8988T (cell line): ENCODE data around the gene CACNA1C.

Source experiments
- DNase-seq: peaks from one replicate; pipeline ENCODE4 v3.0.0; 2011

Gene CACNA1C

GRCh38 chr12:2541631-2542204 lies 488.9 kb downstream of the CACNA1C start:
- DNase-seq = no peak

- no peak for DNase-seq
Measured at GRCh38 chr12:2543801-2544200, 491.0 kb downstream of the CACNA1C start.

GRCh38 chr12:2544230-2544629 lies 491.4 kb downstream of the CACNA1C start:
- DNase-seq = no peak

- no peak for DNase-seq
Measured at GRCh38 chr12:2547273-2548044, 494.7 kb downstream of the CACNA1C start.

GRCh38 chr12:2548081-2548480 lies 495.3 kb downstream of the CACNA1C start:
- DNase-seq = no peak

- DNase-seq = no peak
Measured at GRCh38 chr12:2550561-2551411, 498.0 kb downstream of the CACNA1C start.

GRCh38 chr12:2551412-2551900 lies 498.7 kb downstream of the CACNA1C start:
- no peak for DNase-seq

GRCh38 chr12:2552000-2552756 lies 499.4 kb downstream of the CACNA1C start:
- no peak for DNase-seq

- DNase-seq = no peak
Measured at GRCh38 chr12:2553388-2554126, 500.8 kb downstream of the CACNA1C start.

- DNase-seq = no peak
Measured at GRCh38 chr12:2555487-2556082, 502.8 kb downstream of the CACNA1C start.

GRCh38 chr12:2557597-2557996 lies 504.8 kb downstream of the CACNA1C start:
- DNase-seq = no peak

GRCh38 chr12:2559931-2560330 lies 507.1 kb downstream of the CACNA1C start:
- DNase-seq = no peak

- DNase-seq = no peak
Measured at GRCh38 chr12:2560356-2560755, 507.6 kb downstream of the CACNA1C start.

- DNase-seq = no peak
Measured at GRCh38 chr12:2561367-2561766, 508.6 kb downstream of the CACNA1C start.

- no peak for DNase-seq
Measured at GRCh38 chr12:2562400-2562799, 509.6 kb downstream of the CACNA1C start.

GRCh38 chr12:2563709-2564108 lies 510.9 kb downstream of the CACNA1C start:
- DNase-seq = no peak

GRCh38 chr12:2566161-2566560 lies 513.4 kb downstream of the CACNA1C start:
- DNase-seq = no peak

- no peak for DNase-seq
Measured at GRCh38 chr12:2567711-2568110, 514.9 kb downstream of the CACNA1C start.

- no peak for DNase-seq
Measured at GRCh38 chr12:2570562-2570961, 517.8 kb downstream of the CACNA1C start.

GRCh38 chr12:2574355-2574935 lies 521.7 kb downstream of the CACNA1C start:
- DNase-seq = no peak

- DNase-seq = no peak
Measured at GRCh38 chr12:2575245-2575644, 522.5 kb downstream of the CACNA1C start.
